ENCODE results near the gene SRRM2. TPM values are rescaled to one million over a fixed set of nuclear protein-coding genes. Genes with fewer than 3 reads are reported as not detected.
"Not testable (repeated sequence)": the region's sequence is repeated elsewhere in the genome, so short reads cannot be mapped to it uniquely, and the experiment has no call there.

Gene SRRM2
- total and polyA plus RNA-seq, 2 experiments from 2014 or later = 321 to 592 TPM

- no peaks in the 10 kb centered on the region for H3K27me3 ChIP-seq
- no peaks in the 10 kb centered on the region for H3K4me1 ChIP-seq (ENCODE audit: low read depth)
- peak within 1 kb of the TSS; percentile 64 for H3K27ac ChIP-seq
These were observed 32.4 kb upstream of the SRRM2 start, which contains the start of gene PRSS27 for GRCh38 chr16:2720064-2720457. PRSS27 (minus strand) TSS chr16:2720224; CDS start chr16:2720160, 64 bp downstream.

DNA sequence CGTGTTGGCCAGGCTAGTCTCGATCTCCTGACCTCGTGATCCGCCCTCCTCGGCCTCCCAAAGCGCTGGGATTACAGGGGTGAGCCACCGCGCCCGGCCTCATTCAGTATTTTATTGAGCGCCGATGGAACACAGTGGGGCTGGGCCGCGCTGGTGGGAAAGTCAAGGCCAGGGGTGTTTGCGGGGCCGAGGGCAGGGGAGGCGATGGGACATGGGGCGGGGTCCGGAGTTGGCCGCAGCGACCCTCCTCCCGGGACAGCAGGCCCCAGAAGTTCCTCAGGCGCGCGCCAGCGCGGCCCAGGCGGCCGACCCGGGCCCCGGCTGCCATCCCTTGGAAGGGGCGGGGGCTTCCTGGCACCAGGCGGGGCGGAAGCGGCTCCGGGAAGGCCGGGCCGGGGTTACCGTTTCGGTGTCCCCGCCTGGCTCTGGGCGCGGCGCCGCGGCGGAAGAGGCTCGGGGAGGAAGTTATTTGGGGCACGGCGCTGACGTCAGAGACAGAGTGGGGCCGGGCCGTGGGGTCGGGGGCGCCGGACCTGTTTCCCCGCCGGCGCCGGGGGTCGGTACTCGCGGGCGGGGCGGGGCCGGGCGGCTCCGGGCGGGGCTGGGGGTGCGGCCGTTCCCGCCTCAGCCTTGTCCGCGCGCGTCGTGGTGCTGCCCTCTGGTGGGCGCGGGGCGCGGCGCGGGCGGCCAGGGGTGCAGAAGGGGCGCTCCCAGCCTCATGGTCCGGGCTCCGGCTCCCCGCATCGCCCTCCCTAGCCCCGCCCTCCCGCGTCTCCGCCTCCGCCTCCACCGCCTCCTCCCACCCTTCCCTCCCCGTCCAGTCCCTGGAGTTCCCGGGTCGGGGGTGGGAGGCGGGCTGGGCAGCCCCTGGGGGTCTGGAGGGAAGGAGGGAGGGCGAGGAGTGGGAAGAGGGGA, 31.5 kb upstream of the SRRM2 start:
- peak; percentile 87 to 93 for DNase-seq (ENCODE audit: low read depth in 1 of 2, low spot score in 1 of 2)
- Histone ChIP-seq H3K27me3 (no peaks in the 10 kb centered on the region), H3K4me3 (peak overlapping the region; percentile 49), H3K27ac (peak overlapping the region; percentile 64), H3K36me3 (no peaks in the 10 kb centered on the region), H3K4me1 (ENCODE audit: low read depth) (no peaks in the 10 kb centered on the region), H3K9me3 (ENCODE audit: low read depth) (no peaks in the 10 kb centered on the region)
- TF ChIP-seq CTCF (IDR thresholded peaks at IDR 0.05; ENCODE audit: low read depth, low read length) = peak; percentile 44

More at GRCh38 chr16:2720064-2720457, 32.4 kb upstream of the SRRM2 start, which contains the start of gene PRSS27:
- Histone ChIP-seq H3K4me3 (peak within 1 kb of the TSS; percentile 49), H3K36me3 (no peaks in the 10 kb centered on the region), H3K9me3 (ENCODE audit: low read depth) (no peaks in the 10 kb centered on the region)
- no peak for DNase-seq (ENCODE audit: low read depth in 1 of 2, low spot score in 1 of 2)
- TF ChIP-seq CTCF (IDR thresholded peaks at IDR 0.05; ENCODE audit: low read depth, low read length) = no peak

DNA sequence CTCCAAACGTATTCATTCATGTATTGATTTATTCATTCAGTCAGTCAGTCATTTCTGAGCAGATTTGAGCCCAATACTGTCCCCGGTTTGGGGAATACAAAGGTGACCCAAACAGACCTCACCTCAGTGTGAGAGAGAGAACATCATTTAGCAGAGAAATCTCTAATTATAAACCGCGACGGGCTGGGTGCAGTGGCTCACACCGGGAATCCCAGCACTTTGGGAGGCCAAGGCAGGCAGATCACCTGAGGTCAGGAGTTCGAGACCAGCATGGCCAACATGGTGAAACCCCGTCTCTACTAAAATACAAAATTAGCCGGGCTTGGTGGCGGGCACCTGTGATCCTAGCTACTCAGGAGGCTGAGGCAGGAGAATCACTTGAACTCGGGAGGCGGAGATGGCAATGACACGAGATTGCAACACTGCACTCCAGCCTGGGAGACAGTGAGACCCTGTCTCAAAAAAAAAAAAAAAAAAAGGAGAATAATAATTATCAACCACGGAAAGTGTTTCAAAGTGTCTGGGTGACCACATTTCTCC, 30.7 kb upstream of the SRRM2 start:
- H3K36me3 ChIP-seq; H3K9me3 ChIP-seq (ENCODE audit: low read depth); H3K27me3 ChIP-seq; DNase-seq (ENCODE audit: low read depth in 1 of 2, low spot score in 1 of 2); H3K4me1 ChIP-seq (ENCODE audit: low read depth): not testable (repeated sequence)
- Histone ChIP-seq H3K27ac (peak overlapping the region; percentile 64), H3K4me3 (peak overlapping the region; percentile 49)

GRCh38 chr16:2724088-2724676, 28.3 kb upstream of the SRRM2 start:
- H3K4me1 ChIP-seq (ENCODE audit: low read depth) = no peaks in the 10 kb centered on the region
- H3K27ac ChIP-seq = no peak overlapping the region
- no peaks in the 10 kb centered on the region for H3K9me3 ChIP-seq (ENCODE audit: low read depth)
- DNase-seq (ENCODE audit: low read depth in 1 of 2, low spot score in 1 of 2) = no peak
- TF ChIP-seq CTCF (IDR thresholded peaks at IDR 0.05; ENCODE audit: low read depth, low read length) = no peak
- no peaks in the 10 kb centered on the region for H3K36me3 ChIP-seq
- no peak overlapping the region for H3K4me3 ChIP-seq
- H3K27me3 ChIP-seq = no peaks in the 10 kb centered on the region

GRCh38 chr16:2724816-2725348, 27.6 kb upstream of the SRRM2 start:
- DNase-seq (ENCODE audit: low read depth in 1 of 2, low spot score in 1 of 2) = no peak

More at GRCh38 chr16:2724816-2725348, 27.6 kb upstream of the SRRM2 start:
- no peak for TF ChIP-seq CTCF (IDR thresholded peaks at IDR 0.05; ENCODE audit: low read depth, low read length)
- H3K9me3 ChIP-seq (ENCODE audit: low read depth) = no peaks in the 10 kb centered on the region
- no peak overlapping the region for H3K27ac ChIP-seq
- H3K27me3 ChIP-seq = no peaks in the 10 kb centered on the region
- H3K4me3 ChIP-seq = no peak overlapping the region
- no peaks in the 10 kb centered on the region for H3K36me3 ChIP-seq
- H3K4me1 ChIP-seq (ENCODE audit: low read depth) = no peaks in the 10 kb centered on the region
